Stomach (tissue), 9 donors: Measurements from ENCODE around the gene PSMG1. TPM values are rescaled to one million over a fixed set of nuclear protein-coding genes. Genes with fewer than 3 reads are reported as not detected.
"Not testable (repeated sequence)": the region's sequence is repeated elsewhere in the genome, so short reads cannot be mapped to it uniquely, and the experiment has no call there.

Experiments
- DNase-seq, 2 donors: peaks; one replicate each; pipeline versions ENCODE4 v3.0.0 to v3.0.0-alpha.2; 2013 to 2019
- H3K27ac ChIP-seq, 5 donors: fragments of 200-600 bp in 4 of 5; sonication (generic) in 4 of 5; one replicate each; pipeline ENCODE4 v1.5.1; 2013 to 2019; ENCODE audit warnings: mild to moderate bottlenecking in 1 of 5, moderate library complexity in 1 of 5
- H3K27me3 ChIP-seq, 3 donors: fragments of 200-600 bp; sonication (generic); one replicate each; pipeline ENCODE4 v1.5.1; 2017 to 2019; ENCODE audit warnings: mixed run types in 1 of 3
- H3K36me3 ChIP-seq, 4 donors: fragments of 200-600 bp; sonication (generic); 1 replicate in 3 of 4; 2 replicates in 1 of 4; pipeline ENCODE4 v1.5.1; 2016 to 2019
- H3K4me1 ChIP-seq, 4 donors: fragments of 200-600 bp; sonication (generic); one replicate each; pipeline ENCODE4 v1.5.1; 2016 to 2019
- H3K4me3 ChIP-seq, 4 donors: fragments of 200-600 bp; sonication (generic) in 3 of 4; one replicate each; pipeline ENCODE4 v1.5.1; 2016 to 2019; ENCODE audit warnings: mild to moderate bottlenecking in 1 of 4
- H3K9me3 ChIP-seq, 4 donors: fragments of 200-600 bp; sonication (generic); one replicate each; pipeline ENCODE4 v1.5.1; 2016 to 2019
- EP300 ChIP-seq: sonication (generic); formaldehyde crosslinking; IDR thresholded peaks from one replicate; pipeline ENCODE4 v1.6.1; 2017; ENCODE audit warnings: antibody characterized with exemption
- POLR2A ChIP-seq, 4 donors: fragments of 450-650 bp; IDR thresholded peaks; one replicate each; pipeline ENCODE4 v1.6.1; 2016; ENCODE audit warnings: antibody characterized with exemption in 4 of 4, control low read depth in 2 of 4, mild to moderate bottlenecking in 1 of 4, moderate library complexity in 1 of 4
- POLR2AphosphoS5 ChIP-seq, 3 donors: sonication (generic); formaldehyde crosslinking; IDR thresholded peaks; one replicate each; pipeline ENCODE4 v1.6.1; 2016; ENCODE audit warnings: antibody characterized with exemption in 3 of 3
- WGBS, 5 donors: extraction: QIAGEN DNeasy Blood & Tissue Kit in 3 of 5; methylation state at CpG; one replicate each; pipeline versions ENCODE4 v1.1.5 to v1.1.7; 2013 to 2018; 5-methylcytosine and 5-hydroxymethylcytosine counted together
- intact Hi-C: fragments of 100-400 bp; cut with DNase I; formaldehyde crosslinking; loops from one replicate; pipeline ENCODE4 v1.15.1; 2023; ENCODE audit warnings: low total_unique reads
- polyA plus RNA-seq, 3 donors: library from polyadenylated mRNA; stranded (reverse); fragments of 200-250 nt; gene quantifications; one replicate each; pipeline ENCODE4 v1.2.3, GENCODE V29; 2013
- total RNA-seq, 5 donors: library from RNA; depleted of rRNA; stranded (reverse); fragments of >200 nt; gene quantifications; one replicate each; pipeline versions ENCODE4 v1.1.0 to v1.2.3, GENCODE V29; 2014 to 2016
- TF ChIP-seq, protein P1 (sequence below), 7 experiments: fragments of 450-650 bp in 4 of 7; fragments of 200-600 bp in 3 of 7; sonication (generic) in 3 of 7; IDR thresholded peaks; one replicate each; pipeline ENCODE4 v1.5.1; 2016 to 2019; ENCODE audit warnings: antibody characterized with exemption in 7 of 7, control low read depth in 2 of 7, mild to moderate bottlenecking in 1 of 7
- donor health status: healthy with polysubstance abuse.
- donor health status: Bipolar disorder and iron deficiency.
- donor health status: healthy.

PSMG1 gene
- total and polyA plus RNA-seq, 8 donors, result 11.6 to 53.2 (median 32.5) TPM; not detected in 1

DNA sequence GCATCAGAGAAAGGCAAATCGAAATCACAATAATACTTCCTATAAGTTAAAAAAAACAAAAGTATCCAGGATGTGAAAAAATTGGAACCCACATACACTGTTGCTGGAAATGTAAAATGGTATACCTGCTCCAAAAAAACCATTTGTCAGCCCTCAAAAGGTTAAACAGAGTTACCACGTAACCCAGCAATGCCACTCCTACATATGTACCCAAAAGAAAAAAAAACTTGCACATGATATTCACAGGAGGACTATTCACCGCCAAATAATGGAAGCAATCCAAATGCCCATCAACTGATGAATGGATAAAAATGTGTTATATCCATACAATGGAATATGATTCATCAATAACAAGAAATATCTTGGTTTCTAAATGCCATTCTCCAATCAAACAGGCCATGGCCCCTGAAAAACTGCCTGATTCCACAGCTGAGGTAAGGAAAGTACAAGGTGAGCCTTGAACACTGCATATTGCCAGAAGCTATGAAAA lies 38.8 kb upstream of the PSMG1 start:
- H3K4me1 ChIP-seq, result no peaks in the 10 kb centered on the region
- H3K27ac ChIP-seq, result no peak overlapping the region
- TF ChIP-seq POLR2A (IDR thresholded peaks at IDR 0.05), result no peak
- no peak for TF ChIP-seq POLR2AphosphoS5 (IDR thresholded peaks at IDR 0.05)
- H3K9me3 ChIP-seq, result no peaks in the 10 kb centered on the region
- H3K27me3 ChIP-seq, result no peaks in the 10 kb centered on the region
- H3K36me3 ChIP-seq, result peaks cover 4 to 91% (median 83%) of the 10 kb centered on the region in 4 donors
- no peak overlapping the region for H3K4me3 ChIP-seq
- 54 to 71% (median 67%) methylated on average over 3 of the region's 3 CpGs for WGBS, 5 donors
- intact Hi-C loops, result no loop called here
- no peak for DNase-seq

DNA sequence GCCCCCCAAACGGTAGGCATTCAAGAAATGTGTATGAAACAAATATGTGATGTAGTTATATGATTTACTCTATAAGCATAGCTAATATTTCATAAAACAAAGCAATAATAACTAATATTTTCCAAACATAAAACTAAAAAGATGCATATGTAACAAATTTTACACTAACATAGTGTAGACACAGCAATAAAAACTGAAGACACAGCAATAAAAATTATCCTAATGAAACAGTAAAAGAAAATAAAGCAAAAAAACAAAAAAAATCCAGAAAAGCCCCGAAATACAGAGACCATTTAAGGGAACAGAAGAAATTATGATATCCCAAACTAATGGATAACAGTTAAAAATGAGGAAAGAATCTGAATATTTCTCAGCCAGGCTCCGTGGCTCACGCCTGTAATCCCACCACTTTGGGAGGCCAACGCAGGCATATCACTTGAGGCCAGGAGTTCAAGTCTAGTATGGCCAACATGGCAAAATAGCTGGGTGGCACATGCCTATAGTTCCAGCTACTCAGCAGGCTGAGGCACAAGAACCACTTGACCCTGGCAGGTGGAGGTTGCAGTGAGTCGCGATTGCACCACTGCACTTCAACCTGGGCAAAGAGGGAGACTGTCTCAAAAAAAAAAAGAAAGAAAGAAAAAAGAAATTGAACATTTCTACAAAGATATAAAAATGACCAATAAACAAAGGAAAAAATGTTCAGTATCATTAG lies 38.2 kb upstream of the PSMG1 start:
- no peaks in the 10 kb centered on the region for H3K4me1 ChIP-seq
- no peak overlapping the region for H3K27ac ChIP-seq
- no peaks in the 10 kb centered on the region for H3K27me3 ChIP-seq
- WGBS, 5 donors, result 93 to 97% (median 94%) methylated on average over 7 of the region's 7 CpGs
- no peak for DNase-seq
- TF ChIP-seq, protein P1, sequence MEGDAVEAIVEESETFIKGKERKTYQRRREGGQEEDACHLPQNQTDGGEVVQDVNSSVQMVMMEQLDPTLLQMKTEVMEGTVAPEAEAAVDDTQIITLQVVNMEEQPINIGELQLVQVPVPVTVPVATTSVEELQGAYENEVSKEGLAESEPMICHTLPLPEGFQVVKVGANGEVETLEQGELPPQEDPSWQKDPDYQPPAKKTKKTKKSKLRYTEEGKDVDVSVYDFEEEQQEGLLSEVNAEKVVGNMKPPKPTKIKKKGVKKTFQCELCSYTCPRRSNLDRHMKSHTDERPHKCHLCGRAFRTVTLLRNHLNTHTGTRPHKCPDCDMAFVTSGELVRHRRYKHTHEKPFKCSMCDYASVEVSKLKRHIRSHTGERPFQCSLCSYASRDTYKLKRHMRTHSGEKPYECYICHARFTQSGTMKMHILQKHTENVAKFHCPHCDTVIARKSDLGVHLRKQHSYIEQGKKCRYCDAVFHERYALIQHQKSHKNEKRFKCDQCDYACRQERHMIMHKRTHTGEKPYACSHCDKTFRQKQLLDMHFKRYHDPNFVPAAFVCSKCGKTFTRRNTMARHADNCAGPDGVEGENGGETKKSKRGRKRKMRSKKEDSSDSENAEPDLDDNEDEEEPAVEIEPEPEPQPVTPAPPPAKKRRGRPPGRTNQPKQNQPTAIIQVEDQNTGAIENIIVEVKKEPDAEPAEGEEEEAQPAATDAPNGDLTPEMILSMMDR (IDR thresholded peaks at IDR 0.05), result no peak
- TF ChIP-seq EP300, result no peak
- no peak for TF ChIP-seq POLR2AphosphoS5 (IDR thresholded peaks at IDR 0.05)
- TF ChIP-seq POLR2A (IDR thresholded peaks at IDR 0.05), result no peak
- no peak overlapping the region for H3K4me3 ChIP-seq
- no peaks in the 10 kb centered on the region for H3K9me3 ChIP-seq
- intact Hi-C loops, result no loop called here
- peaks cover 0 to 87% (median 81%) of the 10 kb centered on the region in 4 donors for H3K36me3 ChIP-seq

DNA sequence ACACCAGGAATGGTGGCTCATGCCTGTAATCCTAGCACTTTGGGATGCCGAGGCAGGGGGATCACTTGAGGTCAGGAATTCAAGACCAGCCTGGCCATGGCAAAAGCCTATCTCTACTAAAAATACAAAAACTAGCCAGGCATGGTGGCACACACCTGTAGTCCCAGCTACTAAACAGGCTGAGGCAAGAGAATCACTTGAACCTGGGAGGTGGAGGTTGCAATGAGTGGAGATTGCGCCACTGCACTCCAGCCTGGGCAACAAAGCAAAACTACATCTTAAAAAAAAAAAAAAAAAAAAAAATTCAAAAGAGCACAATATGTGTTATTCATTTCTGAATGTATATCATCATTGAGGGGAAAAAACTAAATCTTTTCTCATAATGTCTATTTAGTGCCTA lies 37.6 kb upstream of the PSMG1 start:
- H3K9me3 ChIP-seq, H3K27ac ChIP-seq, H3K4me3 ChIP-seq, H3K27me3 ChIP-seq, intact Hi-C loops, H3K4me1 ChIP-seq, DNase-seq: not testable (repeated sequence)
- H3K36me3 ChIP-seq, result peaks cover 0 to 87% (median 80%) of the 10 kb centered on the region in 4 donors
- 92 to 100% (median 98%) methylated on average over 2 of the region's 2 CpGs for WGBS, 5 donors

DNA sequence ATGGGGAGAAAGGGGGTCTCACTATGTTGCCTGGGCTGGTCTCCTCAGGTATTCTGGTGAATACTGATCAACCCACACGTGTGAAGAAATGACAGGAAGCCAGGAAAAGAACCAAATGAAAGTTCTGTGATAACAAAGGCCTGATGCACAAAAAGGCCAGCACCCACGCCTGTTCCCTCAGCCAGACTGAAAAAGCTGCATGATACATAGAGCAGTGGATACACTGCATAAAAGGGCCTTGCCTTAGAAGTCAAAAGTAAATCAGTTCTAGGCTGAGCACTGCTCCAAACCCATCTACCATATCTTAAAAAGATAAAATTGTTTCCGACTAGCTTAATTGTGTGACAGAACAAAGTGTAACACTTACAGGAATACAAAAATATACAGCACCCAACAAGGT lies 36.9 kb upstream of the PSMG1 start:
- H3K27ac ChIP-seq, result no peak overlapping the region
- TF ChIP-seq, protein P1 (IDR thresholded peaks at IDR 0.05), result no peak
- TF ChIP-seq EP300, result no peak
- no peak for TF ChIP-seq POLR2A (IDR thresholded peaks at IDR 0.05)
- TF ChIP-seq POLR2AphosphoS5 (IDR thresholded peaks at IDR 0.05), result no peak
- 53 to 63% (median 62%) methylated on average over 3 of the region's 3 CpGs for WGBS, 5 donors
- no peaks in the 10 kb centered on the region for H3K27me3 ChIP-seq
- no peak for DNase-seq
- no peaks in the 10 kb centered on the region for H3K4me1 ChIP-seq
- H3K4me3 ChIP-seq, result no peak overlapping the region
- H3K36me3 ChIP-seq, result peaks cover 0 to 92% (median 85%) of the 10 kb centered on the region in 4 donors
- H3K9me3 ChIP-seq, result no peaks in the 10 kb centered on the region
- intact Hi-C loops, result no loop called here

DNA sequence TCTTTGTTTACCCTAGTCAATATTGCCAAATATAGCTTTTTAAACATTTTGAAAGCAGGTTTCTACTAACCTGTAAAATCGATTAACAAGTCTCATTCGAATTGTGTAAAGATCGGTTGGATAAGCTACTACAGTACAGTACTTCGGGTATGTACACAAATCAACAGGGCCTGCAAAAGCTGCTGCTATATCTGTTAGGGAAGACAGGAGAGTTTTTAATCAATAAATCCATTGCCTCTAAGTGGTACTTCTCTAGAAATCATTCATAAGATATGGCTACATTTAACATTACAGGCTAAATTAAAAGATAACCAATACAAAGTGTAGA lies 34.8 kb upstream of the PSMG1 start:
- 41 to 65% (median 59%) methylated on average over 4 of the region's 4 CpGs for WGBS, 5 donors
- Histone ChIP-seq H3K27me3 (no peaks in the 10 kb centered on the region), H3K27ac (no peak overlapping the region), H3K36me3 (peaks cover 0 to 91% (median 84%) of the 10 kb centered on the region in 4 donors), H3K9me3 (no peaks in the 10 kb centered on the region), H3K4me1 (no peaks in the 10 kb centered on the region), H3K4me3 (no peak overlapping the region)
- TF ChIP-seq POLR2AphosphoS5 (IDR thresholded peaks at IDR 0.05) (no peak), POLR2A (IDR thresholded peaks at IDR 0.05) (no peak), EP300 (no peak)
- TF ChIP-seq, protein P1 (IDR thresholded peaks at IDR 0.05), result no peak
- no peak for DNase-seq
- intact Hi-C loops, result no loop called here
